Transverse colon (tissue), 4 donors: ENCODE measurements around the gene LRCOL1. TPM values are rescaled to one million over a fixed set of nuclear protein-coding genes. Genes with fewer than 3 reads are reported as not detected.

Source experiments
- DNase-seq: peaks from one replicate; pipeline ENCODE4 v3.0.0-alpha.2; 2019
- H3K27ac ChIP-seq, 4 donors: fragments of 200-600 bp; sonication (generic); 2 replicates each; pipeline ENCODE4 v1.5.1; 2016 to 2018; ENCODE audit warnings: inconsistent platforms in 4 of 4
- H3K27me3 ChIP-seq: fragments of 200-600 bp; sonication (generic); 2 replicates; pipeline ENCODE4 v1.5.1; 2017; ENCODE audit warnings: inconsistent platforms
- H3K36me3 ChIP-seq, 4 donors: fragments of 200-600 bp; sonication (generic); 2 replicates each; pipeline ENCODE4 v1.5.1; 2017 to 2019; ENCODE audit warnings: inconsistent platforms in 4 of 4
- H3K4me1 ChIP-seq, 4 donors: fragments of 200-600 bp; sonication (generic); 2 replicates each; pipeline ENCODE4 v1.5.1; 2017 to 2020; ENCODE audit warnings: inconsistent platforms in 4 of 4
- H3K4me3 ChIP-seq, 4 donors: fragments of 200-600 bp; sonication (generic); 1 replicate in 1 of 4; 2 replicates in 3 of 4; pipeline versions ENCODE4 v1.5.1 to v1.6.1; 2017 to 2019; ENCODE audit warnings: inconsistent platforms in 4 of 4
- H3K9me3 ChIP-seq, 2 donors: fragments of 200-600 bp; sonication (generic); 2 replicates each; pipeline ENCODE4 v1.5.1; 2017 to 2019; ENCODE audit warnings: inconsistent platforms in 2 of 2
- CTCF ChIP-seq, 5 experiments: fragments of 200-600 bp in 3 of 5; fragments of 450-650 bp in 2 of 5; sonication (generic) in 3 of 5; IDR thresholded peaks; 1 replicate in 2 of 5; 2 replicates in 3 of 5; pipeline ENCODE4 v1.5.1; 2016 to 2017; ENCODE audit warnings: antibody characterized with exemption in 5 of 5, inconsistent platforms in 3 of 5, mild to moderate bottlenecking in 2 of 5, moderate library complexity in 1 of 5
- EP300 ChIP-seq: sonication (generic); formaldehyde crosslinking; IDR thresholded peaks from one replicate; pipeline ENCODE4 v1.6.1; 2017; ENCODE audit warnings: antibody characterized with exemption, low read depth
- POLR2A ChIP-seq: fragments of 450-650 bp; IDR thresholded peaks from one replicate; pipeline ENCODE4 v1.6.1; 2016; ENCODE audit warnings: antibody characterized with exemption, mild to moderate bottlenecking, moderate library complexity
- POLR2AphosphoS5 ChIP-seq, 3 donors: sonication (generic); formaldehyde crosslinking; IDR thresholded peaks; one replicate each; pipeline ENCODE4 v1.6.1; 2016; ENCODE audit warnings: antibody characterized with exemption in 3 of 3
- WGBS, 2 donors: methylation state at CpG; one replicate each; pipeline ENCODE4 v1.1.5; 2018; ENCODE audit warnings: low coverage in 1 of 2; 5-methylcytosine and 5-hydroxymethylcytosine counted together
- in situ Hi-C, 4 donors: fragments of 200-750 bp; cut with MboI; loops; one replicate each; pipeline versions ENCODE4 v1.15.0 to v1.15.1; 2017; ENCODE audit warnings: low sequenced_read_pairs in 3 of 4, low pct_ligation_motif_present in 1 of 4, low pct_unique_long_range_greater_than_20kb in 1 of 4
- intact Hi-C: fragments of 100-400 bp; cut with DNase I; formaldehyde crosslinking; loops from one replicate; pipeline ENCODE4 v1.15.1; 2023; ENCODE audit warnings: low total_unique reads
- total RNA-seq, 4 donors: library from RNA; depleted of rRNA; stranded (reverse); fragments of >200 nt; gene quantifications; one replicate each; pipeline ENCODE4 v1.1.0, GENCODE V29; 2016

Gene LRCOL1
- total RNA-seq, 4 donors from 2014 or later = not detected

DNA sequence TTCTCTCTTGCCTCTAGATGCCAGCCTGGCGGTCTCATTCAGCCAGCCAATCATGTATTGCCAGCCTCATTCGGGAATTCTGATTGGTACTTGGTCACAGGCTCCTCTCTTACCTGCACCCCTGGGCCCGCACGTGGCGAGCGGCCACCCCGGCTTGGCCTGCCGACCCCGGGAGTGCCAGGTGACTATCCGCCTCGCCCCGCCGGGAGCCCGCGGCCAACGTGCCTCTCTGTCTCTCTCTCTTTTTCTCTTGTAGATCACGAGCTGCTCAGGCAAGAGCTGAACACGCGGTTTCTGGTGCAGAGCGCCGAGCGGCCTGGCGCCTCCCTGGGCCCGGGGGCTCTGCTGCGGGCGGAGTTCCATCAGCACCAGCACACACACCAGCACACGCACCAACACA, 39.3 kb downstream of the LRCOL1 start:
- no peak overlapping the region for H3K27ac ChIP-seq
- intact Hi-C loops = no loop called here
- no peak for TF ChIP-seq POLR2A
- no peak for TF ChIP-seq POLR2AphosphoS5 (IDR thresholded peaks at IDR 0.05)
- TF ChIP-seq EP300 = no peak
- TF ChIP-seq CTCF (IDR thresholded peaks at IDR 0.05) = no peak

GRCh38 chr12:132570635-132571034, 39.7 kb downstream of the LRCOL1 start:
- Histone ChIP-seq H3K9me3 (no peaks in the 10 kb centered on the region), H3K36me3 (no peaks in the 10 kb centered on the region), H3K27me3 (no peaks in the 10 kb centered on the region), H3K27ac (no peak overlapping the region), H3K4me3 (no peak overlapping the region), H3K4me1 (no peaks in the 10 kb centered on the region)
- intact Hi-C loops (no loop called here), in situ Hi-C loops (no loop called here)
- WGBS, 2 donors = 96% methylated on average over 26 of the region's 26 CpGs; no CpG with 5 or more reads in 1 of the 2 donors
- TF ChIP-seq EP300 (no peak), CTCF (IDR thresholded peaks at IDR 0.05) (no peak), POLR2A (no peak), POLR2AphosphoS5 (IDR thresholded peaks at IDR 0.05) (no peak)
- no peak for DNase-seq

More for the DNA sequence above, 39.3 kb downstream of the LRCOL1 start:
- 80 to 95% methylated on average over 2 to 27 of the region's 27 CpGs for WGBS, 2 donors
- in situ Hi-C loops = no loop called here
- H3K4me1 ChIP-seq = no peaks in the 10 kb centered on the region
- DNase-seq = no peak
- no peaks in the 10 kb centered on the region for H3K9me3 ChIP-seq
- no peaks in the 10 kb centered on the region for H3K36me3 ChIP-seq
- no peaks in the 10 kb centered on the region for H3K27me3 ChIP-seq
- no peak overlapping the region for H3K4me3 ChIP-seq

DNA sequence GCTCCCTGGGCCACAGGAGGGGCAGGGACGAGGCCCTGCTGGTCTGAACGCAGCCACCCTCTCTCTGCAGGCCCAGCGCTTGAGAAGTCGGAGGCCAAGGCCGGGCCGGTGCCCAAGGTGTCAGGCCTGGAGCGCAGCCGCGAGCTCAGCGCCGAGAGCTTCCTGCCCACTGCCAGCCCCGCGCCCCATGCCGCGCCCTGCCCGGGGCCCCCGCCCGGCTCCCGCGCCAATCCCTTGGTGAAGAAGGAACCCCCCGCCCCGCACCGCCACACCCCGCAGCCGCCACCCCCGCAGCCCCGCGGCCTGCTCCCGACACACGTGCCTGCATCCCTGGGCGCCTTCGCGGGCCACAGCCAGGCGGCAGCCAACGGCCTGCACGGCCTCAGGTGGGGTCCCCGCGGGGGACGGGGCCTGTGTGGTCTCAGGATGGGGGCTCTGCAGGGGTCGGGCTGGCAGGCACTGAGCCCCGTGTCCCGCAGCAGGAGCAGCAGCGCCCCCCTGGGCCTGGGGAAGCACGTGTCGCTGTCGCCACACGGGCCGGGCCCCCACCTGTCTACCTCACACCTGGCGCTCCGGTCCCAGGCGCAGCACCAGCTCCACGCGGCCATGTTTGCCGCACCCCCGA, 40.4 kb downstream of the LRCOL1 start:
- H3K4me1 ChIP-seq = no peaks in the 10 kb centered on the region
- 96% methylated on average over 28 of the region's 55 CpGs; no CpG with 5 or more reads in 1 of the 2 donors for WGBS, 2 donors
- intact Hi-C loops (no loop called here), in situ Hi-C loops (no loop called here)
- H3K4me3 ChIP-seq = no peak overlapping the region
- TF ChIP-seq EP300 (no peak), CTCF (IDR thresholded peaks at IDR 0.05) (no peak), POLR2AphosphoS5 (IDR thresholded peaks at IDR 0.05) (no peak), POLR2A (no peak)
- H3K27ac ChIP-seq = no peak overlapping the region
- DNase-seq = no peak
- H3K9me3 ChIP-seq = no peaks in the 10 kb centered on the region
- H3K36me3 ChIP-seq = no peaks in the 10 kb centered on the region
- no peaks in the 10 kb centered on the region for H3K27me3 ChIP-seq

GRCh38 chr12:132568826-132569480, 41.4 kb downstream of the LRCOL1 start:
- Histone ChIP-seq H3K9me3 (no peaks in the 10 kb centered on the region), H3K4me1 (no peaks in the 10 kb centered on the region), H3K27ac (no peak overlapping the region), H3K36me3 (no peaks in the 10 kb centered on the region), H3K4me3 (no peak overlapping the region), H3K27me3 (no peaks in the 10 kb centered on the region)
- DNase-seq = no peak
- intact Hi-C loops = no loop called here
- TF ChIP-seq EP300 (no peak), POLR2A (no peak)
- 94% methylated on average over 17 of the region's 17 CpGs; no CpG with 5 or more reads in 1 of the 2 donors for WGBS, 2 donors
- in situ Hi-C loops = no loop called here
